Mucosa of rectum (tissue), 2 donors: ENCODE measurements around the gene VAV2.

ENCODE experiments used
- H3K27ac ChIP-seq, 2 donors: one replicate each; pipeline ENCODE4 v1.7.0; 2013; ENCODE audit warnings: inconsistent platforms in 2 of 2, low read depth in 2 of 2, low read length in 2 of 2
- H3K27me3 ChIP-seq, 2 donors: one replicate each; pipeline ENCODE4 v1.7.0; 2013; ENCODE audit warnings: low read length in 2 of 2; ENCODE audit not compliant: control insufficient read depth in 2 of 2, insufficient read depth in 2 of 2
- H3K36me3 ChIP-seq, 2 donors: one replicate each; pipeline ENCODE4 v1.7.0; 2013; ENCODE audit warnings: low read length in 2 of 2; ENCODE audit not compliant: control insufficient read depth in 2 of 2, insufficient read depth in 2 of 2
- H3K4me1 ChIP-seq, 2 donors: one replicate each; pipeline ENCODE4 v1.7.0; 2013; ENCODE audit warnings: low read length in 2 of 2, mild to moderate bottlenecking in 1 of 2; ENCODE audit not compliant: control insufficient read depth in 2 of 2, insufficient read depth in 2 of 2
- H3K4me3 ChIP-seq, 2 donors: one replicate each; pipeline ENCODE4 v1.7.0; 2013; ENCODE audit warnings: low read length in 2 of 2
- H3K9ac ChIP-seq, 2 donors: one replicate each; pipeline ENCODE4 v1.7.0; 2013; ENCODE audit warnings: low read length in 2 of 2, low read depth in 1 of 2, mild to moderate bottlenecking in 1 of 2
- H3K9me3 ChIP-seq, 2 donors: one replicate each; pipeline ENCODE4 v1.7.0; 2013; ENCODE audit warnings: low read length in 2 of 2; ENCODE audit not compliant: control insufficient read depth in 2 of 2
- donor health status: healthy.
- donor health status: Normal muscosa, but diverticular disease.

Gene VAV2

GRCh38 chr9:133807037-133807436, 185.1 kb downstream of the VAV2 start:
- Histone ChIP-seq H3K9me3 (no peaks in the 10 kb centered on the region), H3K27me3 (no peaks in the 10 kb centered on the region), H3K4me1 (no peaks in the 10 kb centered on the region), H3K9ac (no peak overlapping the region), H3K27ac (no peak overlapping the region), H3K36me3 (peaks cover 6 to 19% of the 10 kb centered on the region in 2 donors), H3K4me3 (no peak overlapping the region)

- Histone ChIP-seq H3K4me3 (no peak overlapping the region), H3K27ac (no peak overlapping the region), H3K9me3 (no peaks in the 10 kb centered on the region), H3K27me3 (no peaks in the 10 kb centered on the region), H3K9ac (no peak overlapping the region), H3K36me3 (peaks cover 6 to 22% of the 10 kb centered on the region in 2 donors), H3K4me1 (no peaks in the 10 kb centered on the region)
Measured at GRCh38 chr9:133806623-133807010, 185.5 kb downstream of the VAV2 start.

DNA sequence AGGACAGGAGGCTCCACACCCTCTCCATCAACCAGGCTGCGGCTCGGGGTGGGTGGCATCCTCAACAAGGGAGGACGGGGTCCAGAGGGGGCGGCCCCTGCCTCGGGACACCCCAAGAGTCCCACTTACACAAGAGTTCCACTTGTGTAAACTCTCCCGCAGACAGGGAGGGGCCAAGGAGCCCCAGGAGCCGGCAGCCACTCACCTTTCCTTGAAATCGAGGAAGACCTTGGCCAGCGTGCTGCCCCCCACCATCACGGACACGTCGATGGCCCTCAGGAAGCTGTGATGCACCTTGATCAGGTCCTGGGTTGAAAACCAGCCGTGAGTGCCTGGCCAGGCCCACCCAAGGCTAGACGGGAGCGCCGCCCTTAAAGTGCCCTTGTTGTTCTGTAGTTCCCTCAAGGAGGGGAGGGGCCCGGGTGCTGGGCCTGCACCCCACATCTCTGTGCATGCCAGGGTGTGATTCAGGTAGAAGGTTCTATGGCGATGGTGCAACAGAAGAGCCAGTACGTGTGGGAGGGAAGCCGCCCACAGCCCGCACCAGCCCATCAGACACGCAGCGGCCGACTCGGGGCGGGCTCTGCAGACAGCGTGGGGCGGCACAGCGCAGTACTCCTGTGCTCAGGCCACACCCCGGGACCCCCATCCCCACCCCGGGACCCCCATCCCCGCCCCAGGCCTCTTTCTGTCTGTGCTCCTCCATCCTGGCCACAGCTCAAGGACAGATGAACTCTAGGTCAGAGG, 186.1 kb downstream of the VAV2 start:
- no peak overlapping the region for H3K9ac ChIP-seq
- no peak overlapping the region for H3K4me3 ChIP-seq
- no peaks in the 10 kb centered on the region for H3K4me1 ChIP-seq
- no peaks in the 10 kb centered on the region for H3K9me3 ChIP-seq
- H3K27me3 ChIP-seq: no peaks in the 10 kb centered on the region
- H3K27ac ChIP-seq: no peak overlapping the region
- H3K36me3 ChIP-seq: peaks cover 6 to 22% of the 10 kb centered on the region in 2 donors

DNA sequence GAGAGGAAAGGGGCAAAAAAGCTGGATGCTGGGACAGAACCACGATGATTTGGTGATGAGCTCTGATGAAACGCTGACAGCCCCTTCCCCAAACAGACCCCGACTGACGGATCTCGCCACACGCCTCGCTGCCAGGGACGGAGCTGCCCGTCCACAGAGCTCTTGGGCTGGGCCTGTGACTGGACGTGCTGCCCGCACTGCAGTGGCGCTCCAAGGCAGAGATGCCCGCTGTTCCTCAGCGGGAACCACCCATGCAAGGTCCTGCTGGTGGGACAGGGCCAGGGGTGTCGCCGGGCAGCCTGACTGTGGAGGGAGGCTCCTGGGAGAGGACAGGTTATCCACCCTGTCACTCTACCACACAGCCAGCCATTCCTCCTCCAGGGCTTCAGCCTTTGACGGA, 187.9 kb downstream of the VAV2 start:
- H3K9me3 ChIP-seq: no peaks in the 10 kb centered on the region
- peaks cover 6 to 20% of the 10 kb centered on the region in 2 donors for H3K36me3 ChIP-seq
- H3K9ac ChIP-seq: no peak overlapping the region
- H3K4me1 ChIP-seq: no peaks in the 10 kb centered on the region
- no peak overlapping the region for H3K4me3 ChIP-seq
- no peaks in the 10 kb centered on the region for H3K27me3 ChIP-seq
- H3K27ac ChIP-seq: no peak overlapping the region

DNA sequence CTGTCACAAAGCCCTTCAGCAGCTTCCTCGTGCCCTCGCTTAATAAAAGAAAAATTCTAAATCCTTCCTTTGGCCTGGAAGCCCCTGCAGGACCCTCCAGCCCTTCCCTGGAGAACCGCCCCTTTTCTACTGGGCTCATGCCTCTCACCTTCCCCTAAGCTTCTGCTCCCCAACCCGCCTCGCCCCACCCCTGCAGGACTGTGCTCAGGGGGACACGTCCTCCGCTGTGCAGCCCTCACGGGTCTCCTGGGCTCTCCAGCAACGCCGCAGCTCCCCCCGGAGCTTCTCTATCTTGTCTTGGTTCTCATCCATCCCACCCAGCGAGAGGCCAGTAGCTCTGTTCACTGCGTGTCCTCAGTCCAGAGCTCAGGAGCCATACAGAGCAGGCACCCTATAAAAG, 188.4 kb downstream of the VAV2 start:
- Histone ChIP-seq H3K36me3 (peaks cover 6 to 19% of the 10 kb centered on the region in 2 donors), H3K9ac (no peak overlapping the region), H3K27me3 (no peaks in the 10 kb centered on the region)

DNA sequence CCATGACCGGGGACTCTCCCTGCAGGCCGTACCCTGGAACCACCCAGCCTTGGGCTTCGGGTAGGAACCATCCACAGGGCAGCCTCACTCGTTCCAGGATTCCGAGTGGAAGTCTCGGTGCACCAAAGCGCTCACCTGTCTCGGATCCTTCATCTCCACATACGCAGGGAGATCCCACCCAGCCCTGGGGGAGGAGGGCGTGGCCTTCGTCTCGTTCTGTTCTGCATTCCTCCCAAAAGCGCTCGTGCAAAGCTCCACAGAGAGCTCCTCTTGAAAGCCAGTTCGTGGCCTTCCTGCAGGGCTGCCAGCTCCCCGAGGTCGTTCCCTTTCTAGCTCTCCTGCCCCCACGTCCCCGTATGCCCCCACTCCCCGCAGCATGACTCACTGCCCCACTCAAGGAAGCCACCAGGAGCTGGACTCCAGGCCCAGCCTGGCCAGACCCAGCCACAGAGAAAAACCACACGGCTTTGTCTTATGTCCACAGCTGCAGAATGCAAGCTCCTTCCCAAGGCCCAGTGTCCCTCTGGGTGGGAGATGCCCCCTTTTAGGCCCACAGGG, 189.0 kb downstream of the VAV2 start:
- H3K4me3 ChIP-seq: no peak overlapping the region
- no peaks in the 10 kb centered on the region for H3K4me1 ChIP-seq
- H3K9ac ChIP-seq: no peak overlapping the region
- no peak overlapping the region for H3K27ac ChIP-seq
- no peaks in the 10 kb centered on the region for H3K27me3 ChIP-seq
- peaks cover 2 to 14% of the 10 kb centered on the region in 2 donors for H3K36me3 ChIP-seq
- no peaks in the 10 kb centered on the region for H3K9me3 ChIP-seq

More for the DNA sequence above, 188.4 kb downstream of the VAV2 start:
- no peak overlapping the region for H3K27ac ChIP-seq
- H3K4me1 ChIP-seq: no peaks in the 10 kb centered on the region
- no peaks in the 10 kb centered on the region for H3K9me3 ChIP-seq
- no peak overlapping the region for H3K4me3 ChIP-seq

DNA sequence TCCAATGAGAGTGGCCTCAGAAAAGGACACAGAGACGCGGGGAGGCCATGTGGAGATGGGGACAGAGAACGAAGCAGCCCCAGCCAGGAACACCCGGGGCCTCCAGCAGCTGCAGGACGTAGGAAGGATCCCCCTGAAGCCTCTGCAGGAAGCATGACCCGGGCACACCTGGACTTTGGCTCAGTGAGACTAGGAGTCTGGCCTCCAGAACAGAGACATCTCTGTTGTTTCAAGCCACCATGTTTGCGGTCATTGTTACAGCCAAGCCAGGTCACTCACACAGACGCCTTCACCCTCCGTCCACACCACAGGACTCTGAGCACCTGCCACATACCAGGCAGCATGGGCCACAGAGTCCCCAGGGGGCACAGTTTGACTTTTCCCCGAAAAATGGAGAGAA, 190.4 kb downstream of the VAV2 start:
- H3K27ac ChIP-seq: no peak overlapping the region
- no peaks in the 10 kb centered on the region for H3K4me1 ChIP-seq
- H3K4me3 ChIP-seq: no peak overlapping the region
- H3K27me3 ChIP-seq: no peaks in the 10 kb centered on the region
- H3K9me3 ChIP-seq: no peaks in the 10 kb centered on the region
- H3K36me3 ChIP-seq: peaks cover 2 to 10% of the 10 kb centered on the region in 2 donors
- H3K9ac ChIP-seq: no peak overlapping the region

DNA sequence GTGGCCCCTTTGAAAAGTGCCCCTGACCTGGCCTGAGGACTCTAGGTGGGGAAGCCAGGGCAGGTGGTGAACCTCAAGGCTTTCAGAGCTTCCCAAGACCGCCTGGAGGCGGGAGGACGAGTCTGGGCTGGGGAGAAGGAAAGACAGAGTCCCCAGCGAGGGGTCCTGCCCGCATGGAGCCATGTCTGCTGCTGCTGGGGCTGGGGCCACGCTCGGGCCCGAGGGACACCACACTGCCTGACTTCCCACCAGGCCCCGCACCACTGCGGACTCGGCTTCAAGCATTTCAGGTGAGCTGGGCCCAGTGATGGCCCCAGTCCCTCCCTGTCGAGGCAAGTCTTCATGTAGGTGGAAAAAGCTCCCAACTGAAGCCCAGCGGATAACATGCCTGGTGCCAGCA, 191.9 kb downstream of the VAV2 start:
- H3K27me3 ChIP-seq: no peaks in the 10 kb centered on the region
- H3K4me1 ChIP-seq: no peaks in the 10 kb centered on the region
- H3K27ac ChIP-seq: no peak overlapping the region
- H3K36me3 ChIP-seq: peaks cover 2 to 9% of the 10 kb centered on the region in 2 donors
- H3K9me3 ChIP-seq: no peaks in the 10 kb centered on the region
- H3K4me3 ChIP-seq: no peak overlapping the region
- H3K9ac ChIP-seq: no peak overlapping the region

DNA sequence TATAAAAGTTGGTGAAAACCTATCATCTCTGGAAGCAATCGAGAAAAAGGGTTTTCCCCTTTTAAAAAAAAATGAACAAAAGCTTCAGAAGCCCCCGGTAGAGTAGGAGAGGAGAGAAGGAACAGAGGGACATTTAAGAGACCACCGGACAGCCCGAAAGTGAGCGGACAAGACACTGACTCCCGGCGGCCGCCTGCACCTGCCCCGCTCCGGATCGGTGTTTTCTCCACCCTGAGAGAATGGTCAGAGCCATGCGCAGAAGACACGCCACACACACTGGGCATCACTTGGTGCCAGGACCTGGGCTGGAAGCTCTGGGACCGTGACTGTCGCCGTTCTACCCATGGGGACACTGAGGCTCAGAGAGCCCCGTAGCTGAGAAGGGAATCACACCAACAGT, 192.4 kb downstream of the VAV2 start:
- Histone ChIP-seq H3K9me3 (no peaks in the 10 kb centered on the region), H3K9ac (no peak overlapping the region), H3K27ac (no peak overlapping the region), H3K27me3 (no peaks in the 10 kb centered on the region), H3K4me3 (no peak overlapping the region), H3K4me1 (no peaks in the 10 kb centered on the region), H3K36me3 (peaks cover 2 to 8% of the 10 kb centered on the region in 2 donors)

DNA sequence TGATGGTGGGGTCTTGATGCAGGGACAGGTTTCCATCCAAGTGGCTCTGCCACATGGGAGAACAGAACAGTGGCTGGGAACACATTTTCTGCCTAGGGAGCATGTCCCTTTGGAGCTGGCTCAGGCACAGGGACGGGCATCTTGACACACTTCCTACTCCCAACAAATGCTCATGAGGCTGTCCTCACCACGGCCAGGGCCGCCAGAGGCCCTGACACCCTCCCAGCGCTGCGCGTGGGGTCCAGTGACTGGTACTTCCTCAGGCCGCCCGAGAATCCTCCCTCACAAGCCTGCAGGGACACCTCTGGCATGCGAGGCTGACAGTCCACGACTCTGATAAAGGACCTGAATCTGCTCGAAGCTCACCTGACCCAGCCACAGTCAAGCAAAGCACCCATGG, 193.0 kb downstream of the VAV2 start:
- H3K27me3 ChIP-seq: no peaks in the 10 kb centered on the region
- H3K4me3 ChIP-seq: no peak overlapping the region
- no peaks in the 10 kb centered on the region for H3K4me1 ChIP-seq
- H3K27ac ChIP-seq: no peak overlapping the region
- peaks cover under 1 to 9% of the 10 kb centered on the region in 2 donors for H3K36me3 ChIP-seq
- H3K9ac ChIP-seq: no peak overlapping the region
- H3K9me3 ChIP-seq: no peaks in the 10 kb centered on the region
